ENCODE data around the gene GPSM1.

DNA sequence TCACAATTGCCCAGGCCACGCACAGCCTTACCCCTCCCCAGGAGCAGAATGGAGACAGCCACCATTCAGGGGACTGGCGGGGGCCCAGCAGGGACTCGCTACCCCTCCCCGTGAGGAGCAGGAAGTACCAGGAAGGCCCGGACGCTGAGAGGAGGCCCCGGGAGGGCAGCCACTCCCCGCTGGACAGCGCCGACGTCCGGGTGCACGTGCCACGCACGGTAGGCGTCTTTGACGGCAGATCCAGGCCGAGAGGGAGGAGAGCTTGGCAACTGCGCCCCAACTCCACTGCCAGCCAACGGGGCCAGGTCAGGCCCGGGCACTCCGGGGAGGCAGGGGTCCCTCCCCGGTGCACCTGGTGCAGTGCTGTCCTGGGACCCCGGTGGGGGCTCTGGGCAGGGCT, 22.2 kb downstream of the GPSM1 start:
- no peak for TF ChIP-seq ZNF121 (CRISPR knock-in tag; IDR thresholded peaks at IDR 0.05)
- TF ChIP-seq, protein P1, sequence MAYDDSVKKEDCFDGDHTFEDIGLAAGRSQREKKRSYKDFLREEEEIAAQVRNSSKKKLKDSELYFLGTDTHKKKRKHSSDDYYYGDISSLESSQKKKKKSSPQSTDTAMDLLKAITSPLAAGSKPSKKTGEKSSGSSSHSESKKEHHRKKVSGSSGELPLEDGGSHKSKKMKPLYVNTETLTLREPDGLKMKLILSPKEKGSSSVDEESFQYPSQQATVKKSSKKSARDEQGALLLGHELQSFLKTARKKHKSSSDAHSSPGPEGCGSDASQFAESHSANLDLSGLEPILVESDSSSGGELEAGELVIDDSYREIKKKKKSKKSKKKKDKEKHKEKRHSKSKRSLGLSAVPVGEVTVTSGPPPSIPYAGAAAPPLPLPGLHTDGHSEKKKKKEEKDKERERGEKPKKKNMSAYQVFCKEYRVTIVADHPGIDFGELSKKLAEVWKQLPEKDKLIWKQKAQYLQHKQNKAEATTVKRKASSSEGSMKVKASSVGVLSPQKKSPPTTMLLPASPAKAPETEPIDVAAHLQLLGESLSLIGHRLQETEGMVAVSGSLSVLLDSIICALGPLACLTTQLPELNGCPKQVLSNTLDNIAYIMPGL (CRISPR knock-in tag; IDR thresholded peaks at IDR 0.05), result no peak
- TF ChIP-seq MXD4 (CRISPR knock-in tag; IDR thresholded peaks at IDR 0.05; ENCODE audit: borderline replicate concordance), result no peak
- no peak for TF ChIP-seq CREM (CRISPR knock-in tag; IDR thresholded peaks at IDR 0.05)
- TF ChIP-seq, protein P2, sequence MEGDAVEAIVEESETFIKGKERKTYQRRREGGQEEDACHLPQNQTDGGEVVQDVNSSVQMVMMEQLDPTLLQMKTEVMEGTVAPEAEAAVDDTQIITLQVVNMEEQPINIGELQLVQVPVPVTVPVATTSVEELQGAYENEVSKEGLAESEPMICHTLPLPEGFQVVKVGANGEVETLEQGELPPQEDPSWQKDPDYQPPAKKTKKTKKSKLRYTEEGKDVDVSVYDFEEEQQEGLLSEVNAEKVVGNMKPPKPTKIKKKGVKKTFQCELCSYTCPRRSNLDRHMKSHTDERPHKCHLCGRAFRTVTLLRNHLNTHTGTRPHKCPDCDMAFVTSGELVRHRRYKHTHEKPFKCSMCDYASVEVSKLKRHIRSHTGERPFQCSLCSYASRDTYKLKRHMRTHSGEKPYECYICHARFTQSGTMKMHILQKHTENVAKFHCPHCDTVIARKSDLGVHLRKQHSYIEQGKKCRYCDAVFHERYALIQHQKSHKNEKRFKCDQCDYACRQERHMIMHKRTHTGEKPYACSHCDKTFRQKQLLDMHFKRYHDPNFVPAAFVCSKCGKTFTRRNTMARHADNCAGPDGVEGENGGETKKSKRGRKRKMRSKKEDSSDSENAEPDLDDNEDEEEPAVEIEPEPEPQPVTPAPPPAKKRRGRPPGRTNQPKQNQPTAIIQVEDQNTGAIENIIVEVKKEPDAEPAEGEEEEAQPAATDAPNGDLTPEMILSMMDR (IDR thresholded peaks at IDR 0.05), result no peak
- no peak for TF ChIP-seq JUN (CRISPR knock-in tag; IDR thresholded peaks at IDR 0.05)

All from WTC11 (cell line).